ENCODE measurements around the gene TREML1. TPM values are rescaled to one million over a fixed set of nuclear protein-coding genes. Genes with fewer than 3 reads are reported as not detected.
A peak's percentile ranks its signal among the peaks of the same experiment; 100 is the strongest.

The TREML1 gene
- total and polyA plus RNA-seq, 8 donors, result 0.86 to 2.0 (median 1.5) TPM

- no peak for TF ChIP-seq CTCF (IDR thresholded peaks at IDR 0.05)
- Histone ChIP-seq H3K4me3 (peak overlapping the region in 1 of 2 donors; percentile 2), H3K27ac (peak overlapping the region; percentile 44 to 96), H3K4me1 (peaks cover 0 to 33% of the 10 kb centered on the region in 2 donors), H3K27me3 (peaks cover 0 to 1% of the 10 kb centered on the region in 2 donors), H3K36me3 (peaks cover 0 to 2% of the 10 kb centered on the region in 2 donors), H3K9me3 (no peaks in the 10 kb centered on the region)
- intact Hi-C loops (cut with DNase I), result no loop called here
- ATAC-seq (peak; percentile 18), DNase-seq (no peak)
Observed at GRCh38 chr6:41199552-41200246, 45.6 kb upstream of the TREML1 start.

GRCh38 chr6:41197234-41197633 is 43.1 kb upstream of the TREML1 start:
- DNase-seq (no peak), ATAC-seq (no peak)
- Histone ChIP-seq H3K27me3 (peaks cover 0 to 13% of the 10 kb centered on the region in 2 donors), H3K36me3 (peaks cover 0 to 11% of the 10 kb centered on the region in 2 donors), H3K9me3 (no peaks in the 10 kb centered on the region), H3K4me3 (no peak overlapping the region), H3K4me1 (peaks cover 0 to 30% of the 10 kb centered on the region in 2 donors), H3K27ac (peak overlapping the region in 1 of 2 donors; percentile 13)
- no peak for TF ChIP-seq CTCF (IDR thresholded peaks at IDR 0.05)
- intact Hi-C loops (cut with DNase I), result no loop called here

GRCh38 chr6:41194386-41194785 is 40.2 kb upstream of the TREML1 start:
- H3K27me3 ChIP-seq, result peaks cover 0 to 24% of the 10 kb centered on the region in 2 donors

GRCh38 chr6:41193884-41194283 is 39.7 kb upstream of the TREML1 start:
- Histone ChIP-seq H3K27ac (no peak overlapping the region), H3K9me3 (peaks cover 0 to 12% of the 10 kb centered on the region in 2 donors), H3K4me1 (peaks cover 0 to 5% of the 10 kb centered on the region in 2 donors), H3K36me3 (peaks cover 0 to 11% of the 10 kb centered on the region in 2 donors), H3K27me3 (peaks cover 0 to 24% of the 10 kb centered on the region in 2 donors), H3K4me3 (no peak overlapping the region)
- DNase-seq, result no peak
- no peak for TF ChIP-seq CTCF (IDR thresholded peaks at IDR 0.05)
- ATAC-seq, result no peak
- intact Hi-C loops (cut with DNase I), result no loop called here

More at GRCh38 chr6:41194386-41194785, 40.2 kb upstream of the TREML1 start:
- Histone ChIP-seq H3K36me3 (peaks cover 0 to 11% of the 10 kb centered on the region in 2 donors), H3K4me3 (no peak overlapping the region), H3K9me3 (peaks cover 0 to 9% of the 10 kb centered on the region in 2 donors), H3K4me1 (peaks cover 0 to 6% of the 10 kb centered on the region in 2 donors), H3K27ac (no peak overlapping the region)
- TF ChIP-seq CTCF (IDR thresholded peaks at IDR 0.05), result no peak
- no peak for DNase-seq
- ATAC-seq, result no peak
- intact Hi-C loops (cut with DNase I), result no loop called here

GRCh38 chr6:41193171-41193734 is 39.1 kb upstream of the TREML1 start:
- Histone ChIP-seq H3K36me3 (peaks cover 0 to 11% of the 10 kb centered on the region in 2 donors), H3K9me3 (peaks cover 0 to 12% of the 10 kb centered on the region in 2 donors), H3K27ac (no peak overlapping the region), H3K4me3 (no peak overlapping the region), H3K27me3 (peaks cover 0 to 24% of the 10 kb centered on the region in 2 donors), H3K4me1 (peaks cover 0 to 5% of the 10 kb centered on the region in 2 donors)
- ATAC-seq (no peak), DNase-seq (no peak)
- intact Hi-C loops (cut with DNase I), result no loop called here
- TF ChIP-seq CTCF (IDR thresholded peaks at IDR 0.05), result no peak
